Measurements from ENCODE around the gene TIMM17B.

The TIMM17B gene

DNA sequence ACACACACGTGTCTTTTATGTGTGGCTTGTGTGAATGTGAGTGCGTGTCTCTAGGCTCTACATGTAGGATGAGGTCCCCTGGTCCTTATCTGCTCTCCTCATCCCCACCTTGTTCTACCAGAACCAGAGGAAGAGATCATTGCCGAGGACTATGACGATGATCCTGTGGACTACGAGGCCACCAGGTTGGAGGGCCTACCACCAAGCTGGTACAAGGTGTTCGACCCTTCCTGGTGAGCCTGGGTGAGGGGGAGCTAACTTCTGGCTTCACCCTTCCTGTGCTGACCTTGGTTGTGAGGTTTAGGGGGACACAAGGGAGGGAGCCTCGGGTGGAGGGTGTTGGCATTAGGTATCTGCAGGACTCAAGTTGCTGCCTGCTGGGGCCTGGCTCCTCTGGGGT is 3.5 kb upstream of the TIMM17B start:
- no peak overlapping the region for H3K27ac ChIP-seq
- TF ChIP-seq ZFX (IDR thresholded peaks at IDR 0.05) (no peak), CTCF (conservative IDR thresholded peaks at IDR 0.05) (no peak)

GRCh38 chrX:48899078-48899410 is 1.5 kb upstream of the TIMM17B start:
- TF ChIP-seq ZFX (IDR thresholded peaks at IDR 0.05) (no peak), CTCF (conservative IDR thresholded peaks at IDR 0.05) (no peak)
- H3K27ac ChIP-seq = peak overlapping the region; percentile 98

DNA sequence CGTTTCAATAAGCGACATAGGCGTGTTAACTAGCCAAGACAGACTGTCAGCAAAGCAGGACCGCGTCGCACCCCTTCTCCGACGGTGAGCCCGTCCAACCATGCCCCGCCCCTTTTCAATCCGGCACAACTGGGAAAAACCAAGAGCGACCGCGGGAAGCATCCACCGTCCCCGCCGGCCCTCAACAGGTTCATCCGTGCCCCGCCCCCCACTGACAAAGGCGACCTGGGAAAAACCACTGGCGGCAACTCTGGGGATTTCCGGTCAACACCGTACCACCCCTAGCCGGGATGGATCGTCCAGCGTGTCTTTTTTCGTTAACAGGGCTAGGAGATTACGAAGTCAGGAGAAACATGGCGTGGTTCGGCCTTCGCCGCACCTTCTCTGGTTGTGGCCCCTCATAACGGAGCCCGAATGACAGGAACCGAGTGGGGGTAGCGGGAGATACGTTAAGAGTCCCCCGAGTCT is 377 bp downstream of the TIMM17B start:
- TF ChIP-seq ZFX (IDR thresholded peaks at IDR 0.05) (no peak), CTCF (conservative IDR thresholded peaks at IDR 0.05) (no peak)
- H3K27ac ChIP-seq = peak overlapping the region; percentile 98

DNA sequence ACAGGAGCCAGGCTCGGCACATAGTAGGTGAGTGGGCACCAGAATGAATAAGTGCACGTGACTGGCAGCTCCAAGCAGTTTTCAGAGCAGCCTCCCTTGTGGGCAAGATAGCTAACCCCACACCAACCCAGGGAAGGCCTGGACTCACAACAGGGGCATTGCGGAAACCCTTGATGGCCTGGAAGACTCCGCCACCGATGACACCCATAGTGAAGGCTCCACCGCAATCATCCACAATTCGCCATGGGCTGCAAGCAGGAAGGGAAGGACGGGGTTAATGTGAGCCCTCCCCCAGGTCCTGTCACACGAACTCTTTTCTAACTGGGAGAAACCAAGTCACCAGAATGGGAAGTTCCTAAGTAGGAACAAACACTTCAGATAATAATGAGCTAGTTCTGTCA is 957 bp downstream of the TIMM17B start:
- TF ChIP-seq CTCF (conservative IDR thresholded peaks at IDR 0.05) = no peak
- TF ChIP-seq ZFX (IDR thresholded peaks at IDR 0.05) = no peak
- H3K27ac ChIP-seq = peak overlapping the region; percentile 98

GRCh38 chrX:48894891-48895290 is 2.7 kb downstream of the TIMM17B start:
- TF ChIP-seq ZFX (IDR thresholded peaks at IDR 0.05) (no peak), CTCF (conservative IDR thresholded peaks at IDR 0.05) (no peak)
- peak overlapping the region; percentile 57 for H3K27ac ChIP-seq

- TF ChIP-seq ZFX (IDR thresholded peaks at IDR 0.05) (no peak), CTCF (conservative IDR thresholded peaks at IDR 0.05) (no peak)
- H3K27ac ChIP-seq = peak overlapping the region; percentile 60
Observed at GRCh38 chrX:48893556-48894348, 3.8 kb downstream of the TIMM17B start.

- H3K27ac ChIP-seq = no peak overlapping the region; the same call in 1 of the 2 replicates
- TF ChIP-seq ZFX (IDR thresholded peaks at IDR 0.05) = no peak
- no peak for TF ChIP-seq CTCF (conservative IDR thresholded peaks at IDR 0.05)
Observed at GRCh38 chrX:48892896-48893295, 4.7 kb downstream of the TIMM17B start.

All from C4-2B (cell line).